Measurements from ENCODE around the gene LDHD.
"Not testable (repeated sequence)": the region's sequence is repeated elsewhere in the genome, so short reads cannot be mapped to it uniquely, and the experiment has no call there.

The LDHD gene

DNA sequence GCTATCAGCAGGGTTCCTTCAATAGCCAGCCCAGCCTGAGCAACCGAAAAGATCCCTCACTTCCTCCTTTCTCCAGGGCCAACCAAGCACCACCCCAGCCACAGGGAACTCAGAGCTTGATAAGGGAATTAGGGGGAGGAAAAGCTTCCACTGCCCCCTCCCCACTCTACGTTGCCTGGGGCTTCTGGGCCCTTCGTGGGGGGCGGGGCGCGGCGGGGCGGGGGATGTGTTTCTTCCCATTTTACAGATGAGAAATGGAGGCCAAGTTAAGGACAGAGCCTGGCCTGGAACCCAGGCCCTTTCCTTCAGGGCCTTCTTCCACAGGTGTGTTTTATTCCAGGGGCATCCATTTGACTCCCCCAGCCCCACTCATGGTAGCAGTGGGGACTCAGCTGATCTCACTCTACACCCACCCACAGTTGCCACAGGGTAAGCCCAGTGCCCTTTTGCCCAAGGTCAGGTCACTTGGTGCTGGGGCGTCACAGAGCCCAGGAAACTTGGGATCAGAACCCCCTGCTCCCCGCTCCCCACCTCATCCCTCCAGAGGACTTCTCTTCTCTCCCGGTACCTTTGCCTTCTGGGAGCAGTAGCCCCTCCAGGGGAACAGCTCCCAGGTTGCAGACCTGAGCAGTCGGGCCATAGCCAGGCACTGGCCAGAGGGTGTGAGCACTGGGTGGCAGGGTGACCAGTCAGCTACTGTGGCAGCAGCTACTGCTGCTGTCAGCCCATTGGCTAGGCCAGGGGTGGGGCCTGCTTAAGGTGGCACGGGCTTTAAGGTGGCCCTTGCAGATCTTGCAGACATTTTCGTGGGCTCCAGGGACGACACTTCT, at the start of gene LDHD:
TSS of gene LDHD (minus strand) at position 700 of the 830 bp plus-strand sequence. CDS start at position 640, 60 bp downstream.
- H3K27ac Mint-ChIP-seq: peak within 1 kb of the TSS in 1 of 2 donors; percentile 9
- DNase-seq (no peak), ATAC-seq (peak; percentile 65)
- peaks cover 24% of the 10 kb centered on the region for H3K27me3 Mint-ChIP-seq
- H3K9me3 Mint-ChIP-seq: peaks cover 0 to 2% of the 10 kb centered on the region in 2 donors
- H3K4me3 Mint-ChIP-seq: peak within 1 kb of the TSS in 1 of 2 donors; percentile 66
- H3K4me1 Mint-ChIP-seq: peaks cover 25% of the 10 kb centered on the region

- H3K27ac Mint-ChIP-seq: no peak overlapping the region
Observed at GRCh38 chr16:75160386-75160785, 43.8 kb upstream of the LDHD start.

GRCh38 chr16:75152635-75153034, 36.1 kb upstream of the LDHD start:
- Mint-ChIP-seq H3K4me3 (peak overlapping the region in 1 of 2 donors; percentile 35), H3K4me1 (peaks cover 39% of the 10 kb centered on the region), H3K27ac (no peak overlapping the region), H3K27me3 (no peaks in the 10 kb centered on the region), H3K9me3 (peaks cover 24 to 34% of the 10 kb centered on the region in 2 donors)
- no peak for DNase-seq
- ATAC-seq: no peak

More at GRCh38 chr16:75160386-75160785, 43.8 kb upstream of the LDHD start:
- no peak overlapping the region for H3K4me3 Mint-ChIP-seq
- peaks cover 0 to 6% of the 10 kb centered on the region in 2 donors for H3K9me3 Mint-ChIP-seq
- ATAC-seq (no peak), DNase-seq (no peak)
- H3K27me3 Mint-ChIP-seq: no peaks in the 10 kb centered on the region
- no peaks in the 10 kb centered on the region for H3K4me1 Mint-ChIP-seq

DNA sequence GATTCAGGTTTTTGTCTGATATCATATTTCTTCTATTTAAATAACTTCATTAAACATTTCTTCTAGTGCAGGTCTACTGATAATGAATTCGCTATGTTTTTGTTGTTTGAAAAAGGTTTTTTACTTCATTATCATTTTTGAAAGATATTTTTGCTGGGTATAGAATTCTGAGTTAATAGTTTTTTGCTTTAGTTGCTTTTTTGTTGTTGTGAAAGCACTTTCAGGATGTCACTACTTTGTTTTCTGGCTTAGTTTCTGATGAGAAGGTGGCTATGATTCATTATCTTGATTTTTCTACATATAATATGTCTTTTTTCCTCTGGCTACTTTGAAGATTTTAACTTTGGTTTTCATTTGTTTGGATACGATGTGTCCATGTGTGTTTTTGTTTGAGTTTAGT, 35.2 kb upstream of the LDHD start:
- peak overlapping the region in 1 of 2 donors; percentile 35 for H3K4me3 Mint-ChIP-seq
- H3K9me3 Mint-ChIP-seq: peaks cover 24 to 34% of the 10 kb centered on the region in 2 donors
- H3K4me1 Mint-ChIP-seq: peaks cover 43% of the 10 kb centered on the region
- no peak overlapping the region for H3K27ac Mint-ChIP-seq
- ATAC-seq (no peak), DNase-seq (no peak)
- no peaks in the 10 kb centered on the region for H3K27me3 Mint-ChIP-seq

GRCh38 chr16:75148311-75149195, 32.0 kb upstream of the LDHD start, which contains the start of gene ZFP1:
ZFP1 (plus strand) TSS chr16:75148524; CDS start chr16:75152952, 4,428 bp downstream.
- Mint-ChIP-seq H3K27me3 (no peaks in the 10 kb centered on the region), H3K27ac (peak within 1 kb of the TSS; percentile 89 to 96), H3K4me1 (peaks cover 43% of the 10 kb centered on the region), H3K9me3 (peaks cover 24 to 29% of the 10 kb centered on the region in 2 donors), H3K4me3 (peak within 1 kb of the TSS; percentile 88 to 89)
- peak; percentile 93 for ATAC-seq
- peak; percentile 94 to 97 for DNase-seq

DNA sequence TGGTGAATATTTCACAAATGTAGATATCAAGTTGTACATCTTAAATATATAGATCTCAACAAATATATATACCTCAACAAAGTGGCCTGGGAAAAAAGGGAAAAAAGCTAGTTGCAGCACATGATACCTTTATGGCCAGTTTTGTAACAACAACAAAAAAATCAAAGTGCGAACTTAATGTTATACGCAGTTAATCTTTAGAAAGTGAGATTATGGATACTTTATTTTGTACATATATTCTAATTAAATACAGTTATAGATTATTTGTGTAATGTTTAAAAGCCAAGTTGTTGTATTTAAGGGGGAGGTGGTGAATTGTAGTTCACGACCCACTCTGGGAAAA, 31.4 kb upstream of the LDHD start:
- Mint-ChIP-seq H3K4me1 (peaks cover 42% of the 10 kb centered on the region), H3K4me3 (peak overlapping the region in 1 of 2 donors; percentile 88), H3K27ac (no peak overlapping the region), H3K27me3 (no peaks in the 10 kb centered on the region), H3K9me3 (peaks cover 24 to 25% of the 10 kb centered on the region in 2 donors)
- ATAC-seq (no peak), DNase-seq (no peak)

DNA sequence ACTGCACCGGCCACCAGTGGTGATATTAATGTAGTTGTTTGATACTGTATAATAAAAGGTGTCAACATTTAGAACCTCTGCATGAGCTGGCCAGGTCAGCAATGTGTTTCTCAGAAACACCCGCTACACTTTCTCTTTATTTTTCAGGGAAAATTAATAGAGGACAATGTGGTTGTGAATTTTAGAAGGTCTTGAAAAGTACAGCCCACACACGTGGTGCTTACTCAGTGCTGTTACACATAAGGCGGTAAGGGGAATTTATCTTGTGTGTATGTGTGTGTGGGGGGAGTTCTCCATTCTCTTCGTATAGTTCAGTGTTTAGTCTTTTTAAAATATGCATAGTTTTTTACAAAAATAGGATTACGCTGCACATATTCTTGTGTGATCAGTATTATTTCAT, 27.4 kb upstream of the LDHD start:
- H3K9me3 Mint-ChIP-seq: no peaks in the 10 kb centered on the region
- peaks cover 6% of the 10 kb centered on the region for H3K4me1 Mint-ChIP-seq
- ATAC-seq (no peak), DNase-seq (no peak)
- no peak overlapping the region for H3K4me3 Mint-ChIP-seq
- no peaks in the 10 kb centered on the region for H3K27me3 Mint-ChIP-seq
- no peak overlapping the region for H3K27ac Mint-ChIP-seq

GRCh38 chr16:75139498-75139897, 22.9 kb upstream of the LDHD start:
- Mint-ChIP-seq H3K27me3 (no peaks in the 10 kb centered on the region), H3K27ac (no peak overlapping the region), H3K4me3 (no peak overlapping the region), H3K4me1 (peaks cover 10% of the 10 kb centered on the region), H3K9me3 (no peaks in the 10 kb centered on the region)
- ATAC-seq (no peak), DNase-seq (no peak)

GRCh38 chr16:75138636-75139035, 22.1 kb upstream of the LDHD start:
- no peak overlapping the region for H3K27ac Mint-ChIP-seq
- H3K4me1 Mint-ChIP-seq: peaks cover 10% of the 10 kb centered on the region
- peak in 1 of 2 donors; percentile 23 for DNase-seq
- H3K4me3 Mint-ChIP-seq: peak overlapping the region in 1 of 2 donors; percentile 49
- no peaks in the 10 kb centered on the region for H3K9me3 Mint-ChIP-seq
- H3K27me3 Mint-ChIP-seq: no peaks in the 10 kb centered on the region
- peak; percentile 57 for ATAC-seq

- Mint-ChIP-seq H3K27me3 (no peaks in the 10 kb centered on the region), H3K9me3 (no peaks in the 10 kb centered on the region), H3K4me1 (peaks cover 10% of the 10 kb centered on the region), H3K4me3 (peak overlapping the region; percentile 5 to 49), H3K27ac (no peak overlapping the region)
- ATAC-seq (no peak), DNase-seq (no peak)
Observed at GRCh38 chr16:75138233-75138632, 21.7 kb upstream of the LDHD start.

GRCh38 chr16:75131081-75131480, 14.5 kb upstream of the LDHD start:
- no peak overlapping the region for H3K27ac Mint-ChIP-seq
- DNase-seq (no peak), ATAC-seq (no peak)
- H3K27me3 Mint-ChIP-seq: peaks cover 21% of the 10 kb centered on the region
- no peak overlapping the region for H3K4me3 Mint-ChIP-seq
- peaks cover 12% of the 10 kb centered on the region for H3K4me1 Mint-ChIP-seq
- peaks cover 5 to 10% of the 10 kb centered on the region in 2 donors for H3K9me3 Mint-ChIP-seq

- Mint-ChIP-seq H3K27ac (no peak overlapping the region), H3K4me1 (peaks cover 12% of the 10 kb centered on the region), H3K9me3 (peaks cover 5 to 10% of the 10 kb centered on the region in 2 donors), H3K4me3 (no peak overlapping the region), H3K27me3 (peaks cover 21% of the 10 kb centered on the region)
- ATAC-seq (no peak), DNase-seq (no peak)
Observed at GRCh38 chr16:75130150-75130771, 13.7 kb upstream of the LDHD start.

- not testable (repeated sequence) for DNase-seq, ATAC-seq, H3K27ac Mint-ChIP-seq, H3K4me3 Mint-ChIP-seq
- Mint-ChIP-seq H3K9me3 (peaks cover 5 to 10% of the 10 kb centered on the region in 2 donors), H3K4me1 (peaks cover 12% of the 10 kb centered on the region), H3K27me3 (peaks cover 21% of the 10 kb centered on the region)
Observed at GRCh38 chr16:75129421-75130149, 13.0 kb upstream of the LDHD start.

DNA sequence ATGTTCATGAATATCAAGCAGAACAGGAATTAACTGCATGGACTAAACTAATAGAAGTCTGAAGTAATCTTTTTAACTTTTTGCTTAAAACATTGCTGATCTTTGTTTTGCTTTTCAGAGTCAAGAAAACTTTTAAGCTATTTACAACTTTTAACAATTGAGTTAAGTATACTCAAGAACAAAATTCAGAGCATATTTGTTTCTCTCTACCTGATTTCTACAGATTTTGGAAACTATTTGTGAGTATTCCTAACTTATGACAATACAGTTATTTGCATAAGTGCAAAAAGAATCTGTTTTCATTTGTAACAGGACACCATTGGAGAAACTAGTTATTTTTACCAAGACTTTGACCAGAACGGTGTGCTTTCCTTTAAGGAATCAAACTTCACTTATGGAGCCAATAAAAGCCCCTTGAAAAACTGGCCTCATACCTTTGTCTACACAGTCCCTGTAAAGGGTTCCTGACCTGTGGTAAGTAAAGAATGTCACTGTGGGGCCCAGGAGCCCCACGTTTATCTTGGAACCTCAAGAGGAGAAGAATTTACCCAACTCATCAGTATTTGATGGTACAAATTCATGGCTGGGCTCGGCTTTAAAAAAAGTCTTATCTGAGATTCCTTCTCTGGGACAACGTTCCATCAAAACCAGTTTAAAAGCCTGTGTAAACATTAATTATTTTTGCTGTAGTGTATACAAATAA, 11.3 kb upstream of the LDHD start:
- Mint-ChIP-seq H3K4me3 (no peak overlapping the region), H3K27me3 (peaks cover 21% of the 10 kb centered on the region), H3K4me1 (peaks cover 12% of the 10 kb centered on the region), H3K9me3 (peaks cover 5 to 10% of the 10 kb centered on the region in 2 donors), H3K27ac (no peak overlapping the region)
- ATAC-seq (no peak), DNase-seq (no peak)
